Muscle of leg (tissue), 16 donors: ENCODE results near the gene MRPS2. TPM values are rescaled to one million over a fixed set of nuclear protein-coding genes. Genes with fewer than 3 reads are reported as not detected.
A peak's percentile ranks its signal among the peaks of the same experiment; 100 is the strongest.
"Not testable (repeated sequence)": the region's sequence is repeated elsewhere in the genome, so short reads cannot be mapped to it uniquely, and the experiment has no call there.

Experiments
- DNase-seq: peaks from one replicate; pipeline ENCODE4 v3.0.0; 2013
- H3K27ac ChIP-seq: one replicate; pipeline ENCODE4 v1.5.1; 2013; ENCODE audit warnings: mild to moderate bottlenecking, low read length, control low read depth
- H3K27me3 ChIP-seq: one replicate; pipeline ENCODE4 v1.6.1; 2013; ENCODE audit warnings: low read length; ENCODE audit not compliant: control insufficient read depth, insufficient read depth
- H3K36me3 ChIP-seq: one replicate; pipeline ENCODE4 v1.6.1; 2013; ENCODE audit warnings: low read length; ENCODE audit not compliant: control insufficient read depth, insufficient read depth
- H3K4me1 ChIP-seq: one replicate; pipeline ENCODE4 v1.6.1; 2013; ENCODE audit warnings: low read length; ENCODE audit not compliant: control insufficient read depth, insufficient read depth
- H3K4me3 ChIP-seq: one replicate; pipeline ENCODE4 v1.5.1; 2013; ENCODE audit warnings: low read length, control low read depth
- H3K9me3 ChIP-seq: replicated peaks from 2 replicates; pipeline ENCODE4 v1.6.1; 2013; ENCODE audit warnings: low read depth, low read length; ENCODE audit not compliant: control insufficient read depth
- WGBS: methylation state at CpG from one replicate; pipeline ENCODE4 v1.1.5; 2013; ENCODE audit warnings: missing lambda C conversion rate; ENCODE audit not compliant: insufficient coverage; 5-methylcytosine and 5-hydroxymethylcytosine counted together
- long read RNA-seq, 11 donors: transcript quantifications; one replicate each; lab custom pipeline, GENCODE V29; 2026
- polyA plus RNA-seq, 8 donors: library from polyadenylated mRNA; unstranded; fragments of 120-200 nt; gene quantifications; one replicate each; pipeline versions ENCODE4 v1.2.1 to v1.2.3, GENCODE V29; 2013; ENCODE audit warnings: inconsistent platforms in 1 of 8, low replicate concordance in 1 of 8; ENCODE audit not compliant: insufficient read length in 8 of 8, insufficient read depth in 1 of 8
- total RNA-seq: library from RNA; stranded (reverse); fragments of 120-200 nt; gene quantifications from one replicate; pipeline ENCODE4 v1.2.4, GENCODE V29; 2013

MRPS2 gene
- 15.6 TPM for total RNA-seq
- polyA plus RNA-seq = 10 to 100 TPM; 32.9 to 41.6 (median 34.7) TPM
- long read RNA-seq, donor 1, transcript MRPS2-201 (4 exons, 1,510 nt) = major isoform, 5 of 6 reads
- long read RNA-seq, donor 1, partial matches to known transcripts = 0 of 6 reads
- long read RNA-seq, donor 1, other reads (novel, unspliced or antisense) = 0 of 6 reads
- long read RNA-seq, donor 2, partial matches to known transcripts = 0 of 2 reads
- long read RNA-seq, donor 2, other reads (novel, unspliced or antisense) = 0 of 2 reads
- long read RNA-seq, donor 3, transcript MRPS2-201 (4 exons, 1,510 nt) = major isoform, 30 of 32 reads
- long read RNA-seq, donor 3, partial matches to known transcripts = 0 of 32 reads
- long read RNA-seq, donor 3, other reads (novel, unspliced or antisense) = 0 of 32 reads
- long read RNA-seq, donor 4, transcript MRPS2-201 (4 exons, 1,510 nt) = major isoform, 5 of 5 reads
- long read RNA-seq, donor 4, partial matches to known transcripts = 0 of 5 reads
- long read RNA-seq, donor 4, other reads (novel, unspliced or antisense) = 0 of 5 reads
- long read RNA-seq, donor 5, transcript MRPS2-201 (4 exons, 1,510 nt) = major isoform, 32 of 32 reads
- long read RNA-seq, donor 5, partial matches to known transcripts = 0 of 32 reads
- long read RNA-seq, donor 5, other reads (novel, unspliced or antisense) = 0 of 32 reads
- long read RNA-seq, donor 6, transcript MRPS2-201 (4 exons, 1,510 nt) = major isoform, 26 of 27 reads
- long read RNA-seq, donor 6, partial matches to known transcripts = 0 of 27 reads
- long read RNA-seq, donor 6, other reads (novel, unspliced or antisense) = 0 of 27 reads
- long read RNA-seq, donor 7, transcript MRPS2-201 (4 exons, 1,510 nt) = major isoform, 18 of 18 reads
- long read RNA-seq, donor 7, partial matches to known transcripts = 0 of 18 reads
- long read RNA-seq, donor 7, other reads (novel, unspliced or antisense) = 0 of 18 reads
- long read RNA-seq, donor 8, transcript MRPS2-201 (4 exons, 1,510 nt) = major isoform, 9 of 15 reads
- long read RNA-seq, donor 8, partial matches to known transcripts = 5 of 15 reads
- long read RNA-seq, donor 8, other reads (novel, unspliced or antisense) = 0 of 15 reads
- long read RNA-seq, donor 9, transcript MRPS2-201 (4 exons, 1,510 nt) = major isoform, 14 of 15 reads
- long read RNA-seq, donor 9, partial matches to known transcripts = 0 of 15 reads
- long read RNA-seq, donor 9, other reads (novel, unspliced or antisense) = 0 of 15 reads
- long read RNA-seq, donor 10, transcript MRPS2-201 (4 exons, 1,510 nt) = major isoform, 14 of 19 reads
- long read RNA-seq, donor 10, partial matches to known transcripts = 5 of 19 reads
- long read RNA-seq, donor 10, other reads (novel, unspliced or antisense) = 0 of 19 reads
- long read RNA-seq, donor 11, transcript MRPS2-201 (4 exons, 1,510 nt) = major isoform, 22 of 30 reads
- long read RNA-seq, donor 11, partial matches to known transcripts = 7 of 30 reads
- long read RNA-seq, donor 11, other reads (novel, unspliced or antisense) = 0 of 30 reads

DNA sequence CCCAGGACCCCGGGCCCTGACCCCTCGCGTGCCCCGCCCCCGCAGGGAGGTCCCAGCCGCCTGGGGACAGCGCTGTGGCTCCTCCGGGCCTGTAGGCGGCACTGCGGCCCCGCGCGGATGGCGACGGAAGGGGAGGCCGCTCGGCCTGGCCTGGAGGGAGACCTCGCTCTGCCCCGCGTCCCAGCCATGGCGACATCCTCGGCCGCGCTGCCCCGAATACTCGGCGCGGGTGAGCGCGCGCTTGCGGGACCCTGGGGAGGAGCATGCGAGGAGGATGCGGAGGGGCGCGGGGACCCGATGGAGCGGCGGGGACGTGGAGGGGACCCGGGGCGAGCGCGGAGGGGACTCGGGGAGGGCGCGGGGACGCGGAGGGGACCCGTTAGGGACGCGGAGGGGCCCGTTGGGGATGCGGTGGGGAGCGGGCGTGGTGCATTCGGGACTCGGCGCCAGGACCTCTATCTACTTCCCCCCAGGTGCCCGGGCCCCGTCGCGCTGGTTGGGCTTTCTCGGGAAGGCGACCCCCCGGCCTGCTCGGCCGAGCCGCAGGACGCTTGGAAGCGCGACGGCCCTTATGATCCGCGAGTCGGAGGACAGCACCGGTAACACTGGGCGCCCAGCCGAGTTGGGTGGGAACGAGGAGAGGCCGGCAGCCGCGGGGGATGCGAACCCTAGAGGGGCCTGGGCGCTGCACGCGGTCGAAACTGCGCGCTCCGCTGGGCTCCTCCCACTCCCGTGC, at the start of gene MRPS2:
Gene MRPS2, plus strand, starts transcription at position 158 of the 736 bp plus-strand sequence. Its CDS starts 29 bp downstream, at position 187.
- under 1% methylated on average over 76 of the region's 92 CpGs for WGBS
- DNase-seq = peak; percentile 95
- Histone ChIP-seq H3K27me3 (no peaks in the 10 kb centered on the region), H3K9me3 (no peaks in the 10 kb centered on the region), H3K4me1 (peaks cover 16% of the 10 kb centered on the region), H3K4me3 (peak within 1 kb of the TSS; percentile 91), H3K27ac (no peak within 1 kb of the TSS), H3K36me3 (peaks cover 38% of the 10 kb centered on the region)

GRCh38 chr9:135450956-135451355, 49.5 kb upstream of the MRPS2 start:
- DNase-seq = no peak
- 94% methylated on average over 8 of the region's 10 CpGs for WGBS
- Histone ChIP-seq H3K4me3 (no peak overlapping the region), H3K4me1 (no peaks in the 10 kb centered on the region), H3K27ac (no peak overlapping the region), H3K9me3 (no peaks in the 10 kb centered on the region), H3K36me3 (no peaks in the 10 kb centered on the region), H3K27me3 (peaks cover 7% of the 10 kb centered on the region)

DNA sequence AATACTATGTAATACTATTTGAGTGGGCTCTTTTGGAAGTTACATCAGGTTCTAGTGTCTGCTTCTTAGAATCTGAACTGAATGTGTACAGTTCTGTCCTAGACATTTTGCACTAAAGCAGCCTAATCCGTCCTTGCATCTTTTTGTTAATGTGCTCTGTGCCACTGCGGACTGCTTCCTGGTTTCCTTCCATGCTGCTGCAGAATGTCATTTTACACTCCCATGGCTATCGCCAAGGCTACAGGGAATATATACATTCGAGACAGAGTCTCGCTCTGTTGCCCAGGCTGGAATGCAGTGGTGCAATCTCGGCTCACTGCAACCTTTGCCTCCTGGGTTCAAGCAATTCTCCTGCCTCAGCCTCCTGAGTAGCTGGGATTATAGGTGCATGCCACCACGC, 48.6 kb upstream of the MRPS2 start:
- H3K4me1 ChIP-seq, H3K4me3 ChIP-seq, H3K36me3 ChIP-seq, H3K27ac ChIP-seq, H3K9me3 ChIP-seq, DNase-seq, H3K27me3 ChIP-seq: not testable (repeated sequence)
- WGBS = 48% methylated on average over 5 of the region's 7 CpGs

DNA sequence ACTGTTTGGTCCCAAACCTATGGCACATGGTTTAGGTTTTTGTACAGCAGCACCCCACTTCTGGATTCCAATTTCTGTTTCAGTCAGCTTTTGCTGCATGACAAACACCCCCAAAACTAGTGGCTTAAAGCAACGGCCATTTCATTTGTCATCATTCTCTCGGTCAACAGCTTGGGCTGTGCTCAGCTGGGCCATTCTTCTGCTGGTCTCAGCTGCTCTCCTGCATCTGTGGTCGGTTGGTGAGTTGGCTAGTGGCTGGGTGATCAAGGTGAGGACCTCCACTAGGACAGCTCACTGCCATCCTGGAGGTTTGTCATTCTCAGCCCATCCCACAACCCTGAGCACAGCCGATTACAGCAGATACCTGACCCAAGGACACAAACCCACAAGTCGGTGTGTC, 45.7 kb upstream of the MRPS2 start:
- 91% methylated on average over 5 of the region's 5 CpGs for WGBS
- no peak overlapping the region for H3K4me3 ChIP-seq
- no peak overlapping the region for H3K27ac ChIP-seq
- H3K4me1 ChIP-seq = no peaks in the 10 kb centered on the region
- no peaks in the 10 kb centered on the region for H3K9me3 ChIP-seq
- peaks cover 11% of the 10 kb centered on the region for H3K27me3 ChIP-seq
- no peaks in the 10 kb centered on the region for H3K36me3 ChIP-seq
- no peak for DNase-seq

- Histone ChIP-seq H3K36me3 (no peaks in the 10 kb centered on the region), H3K27me3 (peaks cover 11% of the 10 kb centered on the region), H3K4me3 (no peak overlapping the region), H3K4me1 (no peaks in the 10 kb centered on the region), H3K27ac (no peak overlapping the region), H3K9me3 (no peaks in the 10 kb centered on the region)
- WGBS = 78% methylated on average over 14 of the region's 23 CpGs
- no peak for DNase-seq
Measured at GRCh38 chr9:135455401-135456030, 45.0 kb upstream of the MRPS2 start.

- DNase-seq = no peak
- WGBS = 55% methylated on average over 9 of the region's 19 CpGs
Measured at GRCh38 chr9:135456436-135457104, 43.9 kb upstream of the MRPS2 start.

DNA sequence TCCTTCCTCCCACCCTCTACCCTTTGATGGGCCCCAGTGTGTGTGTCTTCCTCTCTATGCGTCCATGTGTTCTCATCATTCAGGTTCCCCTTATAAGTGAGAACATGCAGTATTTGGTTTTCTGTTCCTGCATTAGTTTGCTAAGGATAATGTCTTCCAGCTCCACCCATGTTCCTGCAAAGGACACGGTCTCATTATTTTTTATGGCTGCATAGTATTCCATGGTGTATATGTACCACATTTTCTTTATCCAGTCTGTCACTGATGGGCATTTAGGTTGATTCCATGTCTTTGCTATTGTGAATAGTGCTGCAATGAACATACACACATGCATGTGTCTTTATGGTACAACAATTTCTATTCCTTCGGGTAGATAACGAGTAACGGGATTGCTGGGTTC, 42.0 kb upstream of the MRPS2 start:
- H3K27me3 ChIP-seq = peaks cover 17% of the 10 kb centered on the region
- DNase-seq, H3K9me3 ChIP-seq, H3K4me1 ChIP-seq, H3K36me3 ChIP-seq, H3K4me3 ChIP-seq, H3K27ac ChIP-seq: not testable (repeated sequence)
- WGBS = no CpG with 5 or more reads among the region's 5 CpGs

More at GRCh38 chr9:135456436-135457104, 43.9 kb upstream of the MRPS2 start:
- H3K27me3 ChIP-seq = peaks cover 11% of the 10 kb centered on the region
- no peak overlapping the region for H3K4me3 ChIP-seq
- no peaks in the 10 kb centered on the region for H3K36me3 ChIP-seq
- H3K27ac ChIP-seq = no peak overlapping the region
- no peaks in the 10 kb centered on the region for H3K4me1 ChIP-seq
- no peaks in the 10 kb centered on the region for H3K9me3 ChIP-seq

- no peak overlapping the region for H3K4me3 ChIP-seq
- DNase-seq = no peak
- no peak overlapping the region for H3K27ac ChIP-seq
- no peaks in the 10 kb centered on the region for H3K4me1 ChIP-seq
- H3K9me3 ChIP-seq = no peaks in the 10 kb centered on the region
- WGBS = 76% methylated on average over 11 of the region's 11 CpGs
- peaks cover 9% of the 10 kb centered on the region for H3K27me3 ChIP-seq
- H3K36me3 ChIP-seq = no peaks in the 10 kb centered on the region
Measured at GRCh38 chr9:135461936-135462335, 38.5 kb upstream of the MRPS2 start.
